H9 (cell line): ENCODE results near the gene PCDHGB1. TPM values are rescaled to one million over a fixed set of nuclear protein-coding genes. Genes with fewer than 3 reads are reported as not detected.

Experiments
- DNase-seq: peaks from one replicate; pipeline ENCODE4 v3.0.0-alpha.2; 2017
- H2AFZ ChIP-seq: one replicate; pipeline ENCODE4 v1.6.1; 2013; ENCODE audit warnings: mild to moderate bottlenecking, low read length, control low read depth, moderate library complexity
- H2AK5ac ChIP-seq: 2 replicates; pipeline ENCODE4 v1.6.1; 2013; ENCODE audit warnings: low read length, control low read depth, mixed read lengths; ENCODE audit not compliant: insufficient read length
- H2BK120ac ChIP-seq: one replicate; pipeline ENCODE4 v1.6.1; 2013; ENCODE audit warnings: low read depth, mild to moderate bottlenecking, low read length, control low read depth, inconsistent platforms; ENCODE audit not compliant: poor library complexity, severe bottlenecking
- H2BK12ac ChIP-seq: 2 replicates; pipeline ENCODE4 v1.6.1; 2013; ENCODE audit warnings: low read length, control low read depth, mixed read lengths, low read depth; ENCODE audit not compliant: insufficient read length
- H2BK15ac ChIP-seq: 2 replicates; pipeline ENCODE4 v1.6.1; 2013; ENCODE audit warnings: low read depth, low read length, control low read depth
- H2BK20ac ChIP-seq: one replicate; pipeline ENCODE4 v1.6.1; 2013; ENCODE audit warnings: low read depth, mild to moderate bottlenecking, low read length, control low read depth, inconsistent platforms; ENCODE audit not compliant: poor library complexity, severe bottlenecking
- H2BK5ac ChIP-seq: 2 replicates; pipeline ENCODE4 v1.6.1; 2013; ENCODE audit warnings: low read length, control low read depth, mixed read lengths; ENCODE audit not compliant: insufficient read length
- H3K14ac ChIP-seq: 2 replicates; pipeline ENCODE4 v1.6.1; 2013; ENCODE audit warnings: low read length, control low read depth; ENCODE audit not compliant: insufficient read depth
- H3K18ac ChIP-seq: 2 replicates; pipeline ENCODE4 v1.6.1; 2013; ENCODE audit warnings: low read depth, mild to moderate bottlenecking, mixed read lengths, low read length, control low read depth; ENCODE audit not compliant: insufficient read length
- H3K23ac ChIP-seq: 2 replicates; pipeline ENCODE4 v1.6.1; 2013; ENCODE audit warnings: low read length, control low read depth, mixed read lengths, low read depth; ENCODE audit not compliant: insufficient read length
- H3K23me2 ChIP-seq: 2 replicates; pipeline ENCODE4 v1.6.1; 2013; ENCODE audit warnings: low read depth, mild to moderate bottlenecking, mixed read lengths, low read length, control low read depth; ENCODE audit not compliant: insufficient read length, poor library complexity, severe bottlenecking
- H3K27ac ChIP-seq: 2 replicates; pipeline ENCODE4 v1.5.1; 2013; ENCODE audit warnings: low read length, control low read depth, mixed read lengths, low read depth; ENCODE audit not compliant: insufficient read length
- H3K27me3 ChIP-seq: 2 replicates; pipeline ENCODE4 v1.6.1; 2013; ENCODE audit warnings: low read length, control low read depth, inconsistent platforms; ENCODE audit not compliant: insufficient read depth
- H3K4ac ChIP-seq: 2 replicates; pipeline ENCODE4 v1.6.1; 2013; ENCODE audit warnings: low read depth, mild to moderate bottlenecking, control low read depth, inconsistent platforms, low read length, moderate library complexity
- H3K4me1 ChIP-seq: 2 replicates; pipeline ENCODE4 v1.6.1; 2013; ENCODE audit warnings: low read length, control low read depth, inconsistent platforms; ENCODE audit not compliant: insufficient read depth
- H3K4me2 ChIP-seq: 2 replicates; pipeline ENCODE4 v1.6.1; 2013; ENCODE audit warnings: low read length, control low read depth, mixed read lengths; ENCODE audit not compliant: insufficient read length, insufficient read depth
- H3K56ac ChIP-seq: 2 replicates; pipeline ENCODE4 v1.6.1; 2013; ENCODE audit warnings: low read depth, mild to moderate bottlenecking, mixed read lengths, low read length, control low read depth; ENCODE audit not compliant: insufficient read length
- H3K79me1 ChIP-seq: 2 replicates; pipeline ENCODE4 v1.6.1; 2013; ENCODE audit warnings: low read depth, mild to moderate bottlenecking, moderate library complexity, low read length, control low read depth, inconsistent platforms; ENCODE audit not compliant: insufficient read depth, poor library complexity, severe bottlenecking
- H3K79me2 ChIP-seq: 2 replicates; pipeline ENCODE4 v1.6.1; 2013; ENCODE audit warnings: low read length, control low read depth, inconsistent platforms; ENCODE audit not compliant: insufficient read depth
- H3K9ac ChIP-seq: 2 replicates; pipeline ENCODE4 v1.6.1; 2013; ENCODE audit warnings: low read length, control low read depth, mixed read lengths; ENCODE audit not compliant: insufficient read length; ENCODE audit errors: extremely low read depth
- H3K9me3 ChIP-seq: one replicate; pipeline ENCODE4 v1.6.1; 2013; ENCODE audit warnings: low read depth, low read length, inconsistent platforms; ENCODE audit not compliant: control insufficient read depth
- H3T11ph ChIP-seq: one replicate; pipeline ENCODE4 v1.6.1; 2013; ENCODE audit warnings: mild to moderate bottlenecking, low read length, control low read depth, inconsistent platforms
- H4K20me1 ChIP-seq: one replicate; pipeline ENCODE4 v1.6.1; 2013; ENCODE audit not compliant: control insufficient read depth, insufficient read length, insufficient read depth
- H4K5ac ChIP-seq: 2 replicates; pipeline ENCODE4 v1.6.1; 2013; ENCODE audit warnings: low read depth, mild to moderate bottlenecking, mixed read lengths, low read length, control low read depth; ENCODE audit not compliant: insufficient read length
- H4K8ac ChIP-seq: replicated peaks from 2 replicates; pipeline ENCODE4 v1.6.1; 2013; ENCODE audit warnings: low read length, control low read depth, mixed read lengths, low read depth; ENCODE audit not compliant: insufficient read length
- H4K91ac ChIP-seq: 2 replicates; pipeline ENCODE4 v1.6.1; 2013; ENCODE audit warnings: low read depth, mild to moderate bottlenecking, moderate library complexity, mixed read lengths, low read length, control low read depth; ENCODE audit not compliant: insufficient read length
- H3K27ac Mint-ChIP-seq, 3 experiments: 2 replicates in 2 of 3; 3 replicates in 1 of 3; pipeline ENCODE4 v1.8.0; 2020 to 2021; ENCODE audit warnings: mixed read lengths in 3 of 3, mild to moderate bottlenecking in 1 of 3, moderate library complexity in 1 of 3
- H3K27me3 Mint-ChIP-seq: 2 replicates; pipeline ENCODE4 v1.8.0; 2021; ENCODE audit warnings: low read depth, mild to moderate bottlenecking, moderate library complexity, mixed read lengths
- H3K36me3 Mint-ChIP-seq, 3 experiments: 2 replicates in 2 of 3; 3 replicates in 1 of 3; pipeline ENCODE4 v1.8.0; 2020 to 2021; ENCODE audit warnings: low read depth in 3 of 3, mixed read lengths in 3 of 3; ENCODE audit not compliant: insufficient read depth in 1 of 3
- H3K4me1 Mint-ChIP-seq, 2 experiments: 2 replicates each; pipeline ENCODE4 v1.8.0; 2020; ENCODE audit warnings: mixed read lengths in 2 of 2
- H3K4me3 Mint-ChIP-seq, 2 experiments: 2 replicates in 1 of 2; 3 replicates in 1 of 2; pipeline ENCODE4 v1.8.0; 2020 to 2021; ENCODE audit warnings: mild to moderate bottlenecking in 2 of 2, mixed read lengths in 2 of 2, moderate library complexity in 1 of 2
- H3K9me3 Mint-ChIP-seq, 2 experiments: 2 replicates in 1 of 2; 3 replicates in 1 of 2; pipeline ENCODE4 v1.8.0; 2020; ENCODE audit warnings: mild to moderate bottlenecking in 2 of 2, mixed read lengths in 2 of 2, moderate library complexity in 1 of 2
- CTCF ChIP-seq: fragments of 200-600 bp; sonication (generic); conservative IDR thresholded peaks from 3 replicates; pipeline ENCODE4 v1.8.0; 2021; ENCODE audit warnings: antibody characterized with exemption, mild to moderate bottlenecking
- WGBS: extraction: QIAGEN DNeasy Blood & Tissue Kit; methylation state at CpG from one replicate; pipeline ENCODE4 v1.1.7; 2013; ENCODE audit warnings: missing lambda C conversion rate, low lambda C conversion rate, mixed read lengths; ENCODE audit not compliant: insufficient read length; ENCODE audit errors: extremely low coverage; 5-methylcytosine and 5-hydroxymethylcytosine counted together
- total RNA-seq: library from RNA; stranded (reverse); gene quantifications from 2 replicates; pipeline ENCODE4 v1.2.1, GENCODE V29; 2021

Gene PCDHGB1
- total RNA-seq, 1 experiment from 2014 or later, result 5.0 TPM

GRCh38 chr5:141342773-141343172 is 7.1 kb upstream of the PCDHGB1 start:
- no peak overlapping the region for H4K91ac ChIP-seq
- H2AK5ac ChIP-seq, result no peak overlapping the region
- peaks cover 68 to 79% of the 10 kb centered on the region in 2 experiments for H3K9me3 Mint-ChIP-seq
- H3K79me1 ChIP-seq, result no peaks in the 10 kb centered on the region
- no peak overlapping the region for H2AFZ ChIP-seq
- H3K18ac ChIP-seq, result no peak overlapping the region
- H3K4me2 ChIP-seq, result no peak overlapping the region
- H3K9ac ChIP-seq, result no peak overlapping the region
- no peak overlapping the region for H2BK15ac ChIP-seq
- peaks cover 25% of the 10 kb centered on the region for H3K9me3 ChIP-seq
- H3K23ac ChIP-seq, result no peak overlapping the region
- no peaks in the 10 kb centered on the region for H3K79me2 ChIP-seq
- H4K5ac ChIP-seq, result no peak overlapping the region
- H3K56ac ChIP-seq, result no peak overlapping the region
- peaks cover 9% of the 10 kb centered on the region for H3K27me3 Mint-ChIP-seq
- H3K4ac ChIP-seq, result no peak overlapping the region
- no peak overlapping the region for H2BK12ac ChIP-seq
- no CpG with 5 or more reads among the region's 1 CpG for WGBS
- no peak for DNase-seq
- no peak overlapping the region for H3K27ac ChIP-seq
- TF ChIP-seq CTCF, result no peak
- H2BK20ac ChIP-seq, result no peak overlapping the region
- no peak overlapping the region for H3T11ph ChIP-seq
- peak overlapping the region in 1 of 2 experiments; percentile 44; a peak in 1 of 5 replicates for H3K4me3 Mint-ChIP-seq
- no peak overlapping the region for H2BK5ac ChIP-seq
- peaks cover 2 to 4% of the 10 kb centered on the region in 2 experiments; a peak in 2 of 4 replicates for H3K4me1 Mint-ChIP-seq
- no peak overlapping the region for H3K27ac Mint-ChIP-seq
- H4K8ac ChIP-seq, result no peak overlapping the region
- no peaks in the 10 kb centered on the region for H4K20me1 ChIP-seq
- H3K14ac ChIP-seq, result no peak overlapping the region
- no peaks in the 10 kb centered on the region for H3K23me2 ChIP-seq
- no peaks in the 10 kb centered on the region for H3K27me3 ChIP-seq
- no peaks in the 10 kb centered on the region for H3K4me1 ChIP-seq
- no peak overlapping the region for H2BK120ac ChIP-seq
- H3K36me3 Mint-ChIP-seq, result peaks cover 17 to 52% (median 33%) of the 10 kb centered on the region in 3 experiments
